Uterus (tissue), 2 donors: ENCODE measurements around the gene KIF26B.

ENCODE experiments used
- POLR2A ChIP-seq, 2 donors: fragments of 450-650 bp; IDR thresholded peaks; one replicate each; pipeline ENCODE4 v1.6.1; 2016; ENCODE audit warnings: antibody characterized with exemption in 2 of 2, mild to moderate bottlenecking in 1 of 2, moderate library complexity in 1 of 2
- TF ChIP-seq, protein P1 (sequence below), 4 experiments: fragments of 200-600 bp in 2 of 4; fragments of 450-650 bp in 2 of 4; sonication (generic) in 2 of 4; IDR thresholded peaks; one replicate each; pipeline ENCODE4 v1.5.1; 2016 to 2019; ENCODE audit warnings: antibody characterized with exemption in 4 of 4, mild to moderate bottlenecking in 2 of 4, moderate library complexity in 1 of 4

DNA sequence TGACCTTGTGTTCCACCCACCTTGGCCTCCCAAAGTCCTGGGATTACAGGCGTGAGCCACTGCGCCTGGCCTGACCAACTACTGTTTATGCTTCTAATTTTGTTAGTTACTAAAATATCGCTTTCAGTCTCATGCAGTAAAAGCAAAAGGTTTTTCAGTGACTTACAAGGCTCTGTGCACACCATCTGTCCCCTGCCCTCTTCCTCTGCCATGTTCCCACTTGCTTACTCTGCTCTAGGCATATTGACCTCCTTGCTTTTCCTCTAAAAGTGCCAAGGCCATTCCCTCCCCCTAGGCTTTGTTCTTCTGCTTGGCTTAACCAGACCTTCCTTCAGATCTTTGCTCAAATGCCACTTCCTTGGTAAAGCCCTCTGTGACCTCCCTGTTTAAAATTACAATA is 276.9 kb downstream of the KIF26B start:
- TF ChIP-seq, protein P1, sequence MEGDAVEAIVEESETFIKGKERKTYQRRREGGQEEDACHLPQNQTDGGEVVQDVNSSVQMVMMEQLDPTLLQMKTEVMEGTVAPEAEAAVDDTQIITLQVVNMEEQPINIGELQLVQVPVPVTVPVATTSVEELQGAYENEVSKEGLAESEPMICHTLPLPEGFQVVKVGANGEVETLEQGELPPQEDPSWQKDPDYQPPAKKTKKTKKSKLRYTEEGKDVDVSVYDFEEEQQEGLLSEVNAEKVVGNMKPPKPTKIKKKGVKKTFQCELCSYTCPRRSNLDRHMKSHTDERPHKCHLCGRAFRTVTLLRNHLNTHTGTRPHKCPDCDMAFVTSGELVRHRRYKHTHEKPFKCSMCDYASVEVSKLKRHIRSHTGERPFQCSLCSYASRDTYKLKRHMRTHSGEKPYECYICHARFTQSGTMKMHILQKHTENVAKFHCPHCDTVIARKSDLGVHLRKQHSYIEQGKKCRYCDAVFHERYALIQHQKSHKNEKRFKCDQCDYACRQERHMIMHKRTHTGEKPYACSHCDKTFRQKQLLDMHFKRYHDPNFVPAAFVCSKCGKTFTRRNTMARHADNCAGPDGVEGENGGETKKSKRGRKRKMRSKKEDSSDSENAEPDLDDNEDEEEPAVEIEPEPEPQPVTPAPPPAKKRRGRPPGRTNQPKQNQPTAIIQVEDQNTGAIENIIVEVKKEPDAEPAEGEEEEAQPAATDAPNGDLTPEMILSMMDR (IDR thresholded peaks at IDR 0.05) = no peak
- no peak for TF ChIP-seq POLR2A (IDR thresholded peaks at IDR 0.05)
